ENCODE measurements around the gene GPR162.

DNA sequence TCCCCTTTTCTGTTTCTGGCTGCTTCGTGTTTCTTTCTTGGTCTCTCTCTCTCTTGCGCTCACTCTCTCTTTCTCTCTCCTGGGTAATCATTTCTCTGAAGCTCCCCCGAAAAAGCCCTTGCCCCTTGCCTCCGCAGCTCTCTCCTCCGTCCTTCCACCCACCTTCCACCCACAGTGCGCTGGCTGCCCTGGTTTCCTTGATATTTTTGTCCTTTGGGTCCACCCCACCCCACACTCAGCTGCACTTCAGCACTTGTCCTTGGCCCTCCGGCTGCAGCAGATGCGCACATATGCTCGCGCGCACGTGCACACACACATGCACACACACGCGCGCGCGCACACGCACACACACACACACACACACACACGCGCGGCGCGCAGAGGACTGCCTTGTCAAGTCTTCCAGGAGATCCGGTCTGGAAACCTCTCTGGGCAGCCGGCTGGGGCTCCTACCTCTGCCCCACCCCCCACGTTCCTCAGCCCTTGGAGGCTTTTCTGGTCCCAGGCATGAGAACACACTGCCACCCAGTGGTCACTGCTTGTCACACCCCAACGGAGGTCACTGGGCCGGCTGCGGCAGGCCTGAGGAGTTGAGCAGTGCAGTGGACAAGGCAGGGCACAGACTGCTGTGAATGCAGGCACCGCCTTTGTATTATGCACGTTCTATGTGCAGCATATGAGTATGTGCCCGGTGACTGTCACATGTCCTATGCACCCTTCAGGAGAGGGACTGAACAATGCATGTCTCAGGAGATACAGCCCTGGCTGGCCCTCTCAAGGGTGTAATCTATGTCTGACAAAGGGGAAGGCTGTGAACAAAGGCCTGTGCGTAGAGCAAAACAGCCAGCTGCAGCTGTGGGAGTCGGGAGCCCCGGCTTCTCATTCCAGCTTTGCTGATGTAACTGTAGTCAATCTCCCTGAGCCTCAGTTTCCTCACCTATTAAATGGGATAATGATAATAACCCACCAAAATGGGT, 42.8 kb upstream of the GPR162 start:
- TF ChIP-seq, protein P1, sequence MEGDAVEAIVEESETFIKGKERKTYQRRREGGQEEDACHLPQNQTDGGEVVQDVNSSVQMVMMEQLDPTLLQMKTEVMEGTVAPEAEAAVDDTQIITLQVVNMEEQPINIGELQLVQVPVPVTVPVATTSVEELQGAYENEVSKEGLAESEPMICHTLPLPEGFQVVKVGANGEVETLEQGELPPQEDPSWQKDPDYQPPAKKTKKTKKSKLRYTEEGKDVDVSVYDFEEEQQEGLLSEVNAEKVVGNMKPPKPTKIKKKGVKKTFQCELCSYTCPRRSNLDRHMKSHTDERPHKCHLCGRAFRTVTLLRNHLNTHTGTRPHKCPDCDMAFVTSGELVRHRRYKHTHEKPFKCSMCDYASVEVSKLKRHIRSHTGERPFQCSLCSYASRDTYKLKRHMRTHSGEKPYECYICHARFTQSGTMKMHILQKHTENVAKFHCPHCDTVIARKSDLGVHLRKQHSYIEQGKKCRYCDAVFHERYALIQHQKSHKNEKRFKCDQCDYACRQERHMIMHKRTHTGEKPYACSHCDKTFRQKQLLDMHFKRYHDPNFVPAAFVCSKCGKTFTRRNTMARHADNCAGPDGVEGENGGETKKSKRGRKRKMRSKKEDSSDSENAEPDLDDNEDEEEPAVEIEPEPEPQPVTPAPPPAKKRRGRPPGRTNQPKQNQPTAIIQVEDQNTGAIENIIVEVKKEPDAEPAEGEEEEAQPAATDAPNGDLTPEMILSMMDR (conservative IDR thresholded peaks at IDR 0.05; ENCODE audit: low read length): peak; percentile 95
- no peak for TF ChIP-seq EZH2phosphoT487 (IDR thresholded peaks at IDR 0.05; ENCODE audit: borderline replicate concordance)

Data from Loucy (cell line).